ENCODE results near the gene FKRP.
"Not testable (repeated sequence)": the region's sequence is repeated elsewhere in the genome, so short reads cannot be mapped to it uniquely, and the experiment has no call there.

The FKRP gene

DNA sequence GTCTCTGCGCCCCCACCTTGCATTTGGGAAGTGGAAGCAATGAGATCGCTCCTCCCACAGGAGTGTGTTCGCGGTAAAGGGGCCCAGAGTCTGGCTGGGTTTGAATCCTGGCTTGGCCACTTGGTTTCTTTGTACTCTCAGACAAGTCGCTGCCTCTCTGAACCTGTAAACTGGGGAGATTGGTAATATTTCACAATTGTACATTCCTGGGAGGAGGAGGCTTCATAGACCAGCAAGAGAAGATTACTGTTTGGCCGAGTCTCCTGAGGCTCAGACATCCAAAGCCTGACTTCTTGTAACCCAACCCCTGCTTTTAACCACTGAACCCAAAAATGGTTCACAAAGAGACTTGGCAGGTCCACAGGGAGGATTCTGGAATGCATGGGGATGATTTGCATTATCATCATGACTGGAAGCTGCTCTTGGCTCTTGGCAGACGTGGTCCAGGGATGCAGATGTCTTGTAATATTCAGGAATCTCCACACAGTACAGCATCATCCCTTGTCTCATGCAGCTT lies 14.0 kb downstream of the FKRP start:
- no peak for DNase-seq

DNA sequence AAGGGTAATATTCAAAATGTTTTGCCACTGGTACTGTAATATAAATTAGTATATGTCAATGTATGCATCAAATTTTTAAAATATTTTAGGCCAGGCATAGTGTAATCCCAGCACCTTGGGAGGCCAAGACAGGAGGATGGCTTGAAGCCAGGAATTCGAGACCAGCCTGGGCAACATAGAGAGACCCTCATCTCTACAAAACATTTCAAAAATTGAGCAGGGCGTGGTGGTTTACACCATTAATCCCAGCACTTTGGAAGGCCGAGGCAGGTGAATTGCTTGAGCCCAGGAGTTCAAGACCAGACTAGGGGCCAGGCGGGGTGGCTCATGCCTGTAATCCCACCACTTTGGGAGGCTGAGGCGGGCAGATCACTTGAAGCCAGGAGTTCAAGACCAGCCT lies 14.5 kb downstream of the FKRP start:
- no peak for DNase-seq

DNA sequence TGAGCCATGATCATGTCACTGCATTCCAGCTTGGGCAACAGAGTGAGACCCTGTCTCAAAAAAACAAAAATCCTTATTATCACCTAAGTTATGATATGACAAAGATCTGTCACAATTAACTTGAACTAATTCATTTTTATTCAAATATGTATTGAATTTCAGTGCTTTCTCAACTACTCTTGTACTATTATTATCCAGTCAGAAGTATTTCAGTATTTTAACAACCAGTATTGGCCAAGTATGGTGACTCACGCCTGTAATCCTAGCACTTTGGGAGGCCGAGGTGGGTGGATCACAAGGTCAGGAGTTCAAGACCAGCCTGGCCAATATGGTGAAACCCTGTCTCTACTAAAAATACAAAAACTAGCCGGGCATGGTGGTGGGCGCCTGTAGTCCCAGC lies 15.0 kb downstream of the FKRP start:
- DNase-seq = not testable (repeated sequence)

DNA sequence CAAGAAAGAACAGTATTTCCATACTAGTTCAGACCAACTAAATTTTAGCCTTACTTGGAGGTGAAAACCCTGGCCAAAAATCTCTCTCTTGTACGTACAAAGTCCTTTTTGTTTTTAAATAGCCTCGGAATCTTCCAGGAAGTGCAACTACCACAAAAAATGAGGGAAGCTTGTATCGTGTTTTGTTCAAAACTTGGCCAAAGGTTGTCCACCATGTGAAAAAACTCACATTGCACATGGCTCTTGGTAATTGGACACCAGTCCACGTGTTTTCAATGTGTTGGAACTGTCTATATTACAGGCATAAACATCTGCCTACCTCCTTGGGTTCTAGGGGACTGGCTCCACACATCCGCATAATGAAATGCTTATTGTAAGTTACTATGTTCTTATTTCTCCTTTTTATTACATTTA lies 15.6 kb downstream of the FKRP start:
- DNase-seq = no peak

GRCh38 chr19:46762245-46762890 lies 16.5 kb downstream of the FKRP start:
- no peak for DNase-seq

DNA sequence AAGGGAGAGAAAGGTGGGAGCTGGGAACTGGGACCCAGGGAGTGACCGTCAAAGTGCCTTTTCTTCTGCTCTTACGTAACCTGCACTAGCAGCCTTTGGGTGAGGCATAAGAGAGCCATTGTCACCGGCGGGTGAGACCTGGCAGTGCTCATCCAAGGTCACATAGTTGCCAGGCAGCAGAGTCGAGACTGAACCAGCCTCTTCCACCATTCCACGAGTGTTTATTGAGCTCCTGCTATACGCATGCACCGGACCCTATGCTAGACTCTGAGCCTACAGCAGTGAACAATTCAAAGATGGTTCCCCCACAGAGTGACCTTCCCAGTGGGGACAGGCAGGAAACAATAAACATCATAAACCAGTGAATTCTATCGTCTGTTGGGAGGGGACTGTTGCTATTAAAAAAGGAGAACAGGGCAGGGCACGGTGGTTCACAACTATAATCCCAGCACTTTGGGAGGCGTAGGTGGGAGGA lies 19.0 kb downstream of the FKRP start:
- DNase-seq = no peak

- DNase-seq = peak; percentile 54 to 60
Observed at GRCh38 chr19:46766569-46767317, 20.9 kb downstream of the FKRP start.

DNA sequence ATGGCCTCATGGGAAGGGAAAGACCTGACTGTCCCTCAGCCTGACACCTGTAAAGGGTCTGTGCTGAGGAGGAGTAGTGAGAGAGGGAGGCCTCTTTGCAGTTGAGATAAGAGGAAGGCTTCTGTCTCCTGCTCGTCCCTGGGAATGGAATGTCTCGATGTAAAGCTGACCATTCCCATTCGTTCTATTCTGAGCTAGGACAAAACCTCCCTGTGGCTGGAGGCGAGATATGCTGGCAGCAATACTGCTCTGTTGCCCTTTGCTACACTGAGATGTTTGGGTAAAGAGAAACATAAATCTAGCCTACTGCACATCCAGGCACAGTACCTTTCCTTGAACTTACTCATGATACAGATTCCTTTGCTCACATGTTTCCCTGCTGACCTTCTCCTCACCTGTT lies 22.9 kb downstream of the FKRP start:
- DNase-seq = not testable (repeated sequence)

- no peak for DNase-seq
Observed at GRCh38 chr19:46772170-46773017, 26.5 kb downstream of the FKRP start.

GRCh38 chr19:46773018-46773399 lies 27.2 kb downstream of the FKRP start:
- DNase-seq = no peak

DNA sequence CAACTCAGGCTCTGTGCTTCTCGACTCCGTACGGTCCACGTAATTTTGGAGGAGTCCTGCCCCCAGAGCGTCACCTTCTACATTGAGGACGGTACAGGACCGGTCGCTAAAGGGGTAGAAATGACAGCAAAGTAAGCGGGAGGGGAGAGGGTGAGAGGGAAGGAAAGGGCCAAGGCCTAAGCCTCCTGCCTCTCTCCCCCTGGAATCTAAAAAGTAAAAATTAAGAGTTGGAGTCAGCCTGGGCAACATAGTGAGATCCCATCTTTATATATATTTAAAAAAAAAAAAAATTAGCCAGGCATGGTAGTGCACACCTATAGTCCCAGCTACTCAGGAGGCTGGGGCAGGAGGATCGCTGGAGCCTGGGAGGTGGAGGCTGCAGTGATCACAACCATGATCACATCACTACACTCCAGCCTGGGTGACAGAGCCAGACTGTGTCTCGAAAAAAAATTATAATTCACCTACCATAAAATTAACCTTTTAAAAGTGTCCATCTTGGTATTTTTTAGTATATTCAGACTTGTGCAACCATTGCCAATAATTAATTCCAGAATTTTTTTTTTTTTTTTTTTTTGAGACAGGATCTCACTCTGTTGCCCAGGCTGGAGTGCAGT lies 29.9 kb downstream of the FKRP start:
- DNase-seq = no peak

GRCh38 chr19:46776927-46777911 lies 31.4 kb downstream of the FKRP start:
- no peak for DNase-seq

DNA sequence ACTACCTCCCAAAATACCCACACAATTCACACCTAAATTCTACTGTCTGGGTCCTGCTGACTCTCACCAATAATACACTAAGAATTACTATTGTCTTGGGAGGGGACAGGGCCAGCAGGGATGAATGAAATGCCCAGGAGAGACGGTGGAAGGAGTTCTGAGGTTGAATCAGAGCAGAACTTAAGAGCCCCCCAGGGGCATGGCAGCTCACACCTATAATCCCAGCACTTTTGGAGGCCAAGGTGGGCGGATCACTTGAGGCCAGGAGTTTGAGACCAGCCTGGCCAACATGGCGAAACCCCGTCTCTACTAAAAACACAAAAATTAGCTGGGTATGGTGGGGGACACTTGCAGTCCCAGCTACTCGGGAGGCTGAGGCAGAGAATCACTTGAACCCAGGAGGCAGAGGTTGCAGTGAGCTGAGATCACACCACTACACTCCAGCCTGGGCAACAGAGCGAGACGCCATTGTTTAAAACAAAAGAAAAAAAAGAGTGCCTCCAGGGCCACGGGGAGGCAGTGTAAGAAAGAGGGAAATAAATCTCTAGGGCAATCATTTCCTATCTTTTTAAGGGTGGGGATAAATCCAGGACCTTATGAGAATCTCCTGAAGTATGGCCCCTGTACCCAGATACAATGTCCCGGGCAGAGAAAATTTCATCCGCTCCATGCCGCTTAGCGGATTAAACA lies 32.2 kb downstream of the FKRP start:
- not testable (repeated sequence) for DNase-seq

DNA sequence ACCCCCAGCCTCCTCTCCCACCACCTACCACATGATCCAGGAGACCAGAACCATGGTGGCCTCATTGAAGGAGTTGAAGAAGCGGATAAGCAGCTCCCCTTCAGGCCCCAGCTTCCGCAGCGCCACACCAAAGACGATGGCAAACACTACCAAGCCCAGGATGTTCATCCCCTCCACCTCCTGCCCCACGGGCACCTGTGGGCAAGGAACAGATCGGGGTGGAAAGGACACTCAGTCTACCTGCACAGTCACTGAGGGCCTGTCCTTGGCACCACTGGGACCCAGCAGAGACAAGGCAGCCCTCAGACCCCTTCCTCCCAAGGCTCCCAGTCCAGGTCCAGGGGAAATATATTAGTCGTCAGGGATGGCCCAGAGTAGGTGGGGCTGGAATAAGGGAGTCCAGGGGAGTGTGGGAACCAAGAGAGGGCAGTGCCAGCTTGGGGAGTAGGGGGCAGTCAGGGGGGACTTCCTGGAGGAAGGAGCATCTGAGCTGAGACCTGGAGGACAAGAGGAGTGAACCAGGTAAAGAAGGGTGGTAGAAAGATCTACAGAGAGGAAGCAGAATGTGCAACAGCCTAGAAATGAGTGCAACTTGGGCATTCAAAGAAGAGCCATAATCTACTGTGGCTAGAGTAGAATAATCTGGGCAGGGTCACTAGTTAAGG lies 36.6 kb downstream of the FKRP start:
- no peak for DNase-seq

DNA sequence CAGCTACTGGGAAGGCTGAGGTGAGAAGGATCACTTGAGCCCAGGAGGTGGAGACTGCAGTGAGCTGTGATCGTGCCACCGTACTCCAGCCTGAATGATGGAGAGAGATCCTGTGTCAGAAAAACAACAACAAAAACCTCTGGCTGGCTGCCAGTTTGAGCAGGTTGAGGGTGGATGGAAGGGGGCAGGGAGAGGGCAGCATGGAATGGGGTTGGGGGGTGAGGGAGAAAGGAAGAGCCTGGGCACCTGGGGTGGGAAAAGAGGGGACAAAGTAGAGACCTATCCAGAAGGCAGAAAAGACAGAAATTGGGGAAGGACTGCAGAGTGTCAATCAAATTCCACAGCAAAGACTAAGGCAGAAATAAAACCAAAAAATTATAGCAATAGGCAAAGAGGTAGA lies 37.8 kb downstream of the FKRP start:
- DNase-seq = no peak

DNA sequence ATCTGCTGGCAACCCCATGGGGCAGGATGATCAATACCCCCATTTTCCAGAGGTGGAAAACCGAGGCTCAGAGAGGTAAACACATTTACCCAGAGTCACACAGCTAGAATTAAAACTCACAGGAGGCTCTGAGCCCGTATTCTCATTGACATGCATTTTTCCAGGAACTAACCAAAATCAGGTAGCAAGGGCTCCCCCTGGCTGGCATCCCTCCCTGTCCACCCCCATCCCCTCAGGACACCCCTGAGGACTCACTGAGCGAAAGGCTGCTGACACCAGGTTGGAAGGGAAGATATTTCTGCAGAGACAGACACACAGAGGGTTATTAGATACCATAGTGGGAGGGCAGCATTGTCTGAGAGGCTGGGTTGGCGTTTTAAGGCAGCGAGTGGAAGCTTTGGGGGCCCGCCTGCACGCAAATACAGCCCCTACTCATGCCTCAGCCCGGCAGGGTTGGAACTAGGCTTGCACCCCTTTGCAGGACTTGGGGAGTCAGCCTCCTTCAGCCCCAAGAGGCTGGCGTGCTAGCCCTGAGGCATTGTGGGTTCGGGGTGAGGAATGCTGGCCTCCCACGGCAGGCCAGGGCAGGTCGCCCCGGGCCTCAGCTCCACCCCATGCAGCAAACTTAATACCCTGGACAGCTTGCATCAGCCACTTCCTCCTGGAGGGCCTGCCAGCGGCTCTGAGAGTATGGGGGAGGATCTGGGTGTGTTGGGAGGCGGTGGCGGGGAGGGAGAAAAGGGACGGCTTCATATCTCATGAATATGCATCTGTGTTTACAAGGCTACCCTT lies 38.6 kb downstream of the FKRP start:
- DNase-seq = peak; percentile 52 to 55

GRCh38 chr19:46785054-46785979 lies 39.5 kb downstream of the FKRP start:
- no peak for DNase-seq

- DNase-seq = no peak
Observed at GRCh38 chr19:46785980-46786235, 40.1 kb downstream of the FKRP start.
